ENCODE data around the gene KRT40.

GRCh38 chr17:40978575-40979151 lies 5.5 kb downstream of the KRT40 start:
- TF ChIP-seq CTCF (IDR thresholded peaks at IDR 0.05) (no peak), POLR2A (IDR thresholded peaks at IDR 0.05) (no peak)
